Measurements from ENCODE around the gene RPTOR. TPM values are rescaled to one million over a fixed set of nuclear protein-coding genes. Genes with fewer than 3 reads are reported as not detected.

Gene RPTOR
- polyA plus RNA-seq, 1 of the 3 experiments (the other 2 are of a cell fraction) = 14.9 TPM

GRCh38 chr17:80786470-80786869, 241.8 kb downstream of the RPTOR start:
- Histone ChIP-seq H3K27me3 (ENCODE audit: insufficient read depth) (no peaks in the 10 kb centered on the region), H3K9me2 (no peaks in the 10 kb centered on the region), H3K9ac (no peak overlapping the region), H2AFZ (ENCODE audit: low read depth) (no peak overlapping the region), H4K20me1 (ENCODE audit: insufficient read depth) (no peaks in the 10 kb centered on the region), H3K36me3 (replicated peaks in 1 of 2; ENCODE audit: control insufficient read depth in 1 of 2, insufficient read depth in 2 of 2, low read length in 1 of 2) (peaks cover 0 to 3% of the 10 kb centered on the region in 2 experiments), H3K9me3 (0 out of 2 replicates have a peak, but pooled peaks cover 4% of the 10 kb centered on the region), H3K4me2 (no peak overlapping the region), H3K79me2 (ENCODE audit: insufficient read depth) (peaks cover 12% of the 10 kb centered on the region; the same call in 1 of the 2 replicates), H3K4me1 (ENCODE audit: control insufficient read depth in 1 of 2, insufficient read depth in 2 of 2, low read depth in 1 of 2, low read length in 1 of 2) (peaks cover 34 to 43% of the 10 kb centered on the region in 2 experiments), H3K4me3 (ENCODE audit: low read depth in 2 of 2, low read length in 1 of 2) (no peak overlapping the region), H3K27ac (ENCODE audit: low read depth in 2 of 2, low read length in 1 of 2) (no peak overlapping the region), H3F3A (replicated peaks; ENCODE audit: insufficient read depth) (peaks cover 20% of the 10 kb centered on the region)
- ChIA-PET POLR2A (no interaction called here), CTCF (interaction anchor here (1.5 to 1.7 kb wide), 3 partner anchors 8 to 14 kb away, joined by 3 to 5 read pairs (median 3); no protein-coding TSS in a partner anchor)
- WGBS (ENCODE audit: low lambda C conversion rate) = 94% methylated on average over 9 of the region's 9 CpGs
- DNase-seq = no peak
- TF ChIP-seq GATA2 (CRISPR knock-in tag; IDR thresholded peaks at IDR 0.05) = no peak
- TF ChIP-seq SMC3 (IDR thresholded peaks at IDR 0.05; ENCODE audit: low read depth, low read length) = no peak
- no peak for TF ChIP-seq FOXJ3 (CRISPR knock-in tag; IDR thresholded peaks at IDR 0.05)
- TF ChIP-seq USF1 (IDR thresholded peaks at IDR 0.05; ENCODE audit: borderline replicate concordance, low read depth) = no peak
- no peak for TF ChIP-seq RCOR1 (IDR thresholded peaks at IDR 0.05; ENCODE audit: low read length)

- peaks cover 0 to 3% of the 10 kb centered on the region in 2 experiments for H3K36me3 ChIP-seq (replicated peaks in 1 of 2; ENCODE audit: control insufficient read depth in 1 of 2, insufficient read depth in 2 of 2, low read length in 1 of 2)
- TF ChIP-seq RCOR1 (IDR thresholded peaks at IDR 0.05; ENCODE audit: low read length) (no peak), EP300 (IDR thresholded peaks at IDR 0.05; ENCODE audit: borderline replicate concordance in 1 of 2, low read depth in 1 of 2, low read length in 1 of 2) (no peak), NRF1 (IDR thresholded peaks at IDR 0.05; ENCODE audit: low read depth, low read length) (no peak), FOSL2 (IDR thresholded peaks at IDR 0.05; ENCODE audit: borderline replicate concordance, low read depth) (no peak)
- no peak overlapping the region for H3K4me3 ChIP-seq (ENCODE audit: low read depth in 2 of 2, low read length in 1 of 2)
- no peaks in the 10 kb centered on the region for H3K27me3 ChIP-seq (ENCODE audit: insufficient read depth)
- ChIA-PET CTCF (interaction anchor here (1.6 kb wide), 1 partner anchor 9 kb away, joined by 3 read pairs; no protein-coding TSS in a partner anchor), POLR2A (no interaction called here)
- no peak overlapping the region for H3K27ac ChIP-seq (ENCODE audit: low read depth in 2 of 2, low read length in 1 of 2)
- H3F3A ChIP-seq (replicated peaks; ENCODE audit: insufficient read depth) = peaks cover 21% of the 10 kb centered on the region
- H3K4me1 ChIP-seq (ENCODE audit: control insufficient read depth in 1 of 2, insufficient read depth in 2 of 2, low read depth in 1 of 2, low read length in 1 of 2) = peaks cover 39 to 40% of the 10 kb centered on the region in 2 experiments
- peaks cover 12% of the 10 kb centered on the region; the same call in 1 of the 2 replicates for H3K79me2 ChIP-seq (ENCODE audit: insufficient read depth)
- no peaks in the 10 kb centered on the region for H4K20me1 ChIP-seq (ENCODE audit: insufficient read depth)
- H3K9ac ChIP-seq = no peak overlapping the region
- H2AFZ ChIP-seq (ENCODE audit: low read depth) = no peak overlapping the region
- no peak for DNase-seq
- H3K4me2 ChIP-seq = no peak overlapping the region
- whole genome bisulfite sequencing (ENCODE audit: low lambda C conversion rate) = 97% methylated on average over 8 of the region's 8 CpGs
- 0 out of 2 replicates have a peak, but pooled peaks cover 4% of the 10 kb centered on the region for H3K9me3 ChIP-seq
- H3K9me2 ChIP-seq = no peaks in the 10 kb centered on the region
Observed at GRCh38 chr17:80786887-80787286, 242.2 kb downstream of the RPTOR start.

- TF ChIP-seq USF1 (IDR thresholded peaks at IDR 0.05; ENCODE audit: borderline replicate concordance, low read depth) (no peak), USF2 (IDR thresholded peaks at IDR 0.05; ENCODE audit: borderline replicate concordance, low read depth, low read length) (no peak)
- H3K27ac ChIP-seq (ENCODE audit: low read depth in 2 of 2, low read length in 1 of 2) = no peak overlapping the region
Observed at GRCh38 chr17:80787881-80788280, 243.2 kb downstream of the RPTOR start.

More at GRCh38 chr17:80787881-80788280, 243.2 kb downstream of the RPTOR start:
- H3K4me2 ChIP-seq = no peak overlapping the region
- no peak overlapping the region for H2AFZ ChIP-seq (ENCODE audit: low read depth)
- H3K36me3 ChIP-seq (replicated peaks in 1 of 2; ENCODE audit: control insufficient read depth in 1 of 2, insufficient read depth in 2 of 2, low read length in 1 of 2) = peaks cover 0 to 3% of the 10 kb centered on the region in 2 experiments
- peaks cover 27% of the 10 kb centered on the region for H3F3A ChIP-seq (replicated peaks; ENCODE audit: insufficient read depth)
- ChIA-PET CTCF (interaction anchor here (1.2 to 1.6 kb wide), 4 partner anchors 10 to 73 kb away, joined by 3 to 4 read pairs (median 4); no protein-coding TSS in a partner anchor), POLR2A (no interaction called here)
- DNase-seq = no peak
- H3K9me3 ChIP-seq = 0 out of 2 replicates have a peak, but pooled peaks cover 4% of the 10 kb centered on the region
- peaks cover 12% of the 10 kb centered on the region; the same call in 1 of the 2 replicates for H3K79me2 ChIP-seq (ENCODE audit: insufficient read depth)
- no peak overlapping the region for H3K4me3 ChIP-seq (ENCODE audit: low read depth in 2 of 2, low read length in 1 of 2)
- 95% methylated on average over 3 of the region's 3 CpGs for WGBS (ENCODE audit: low lambda C conversion rate)
- H3K27me3 ChIP-seq (ENCODE audit: insufficient read depth) = no peaks in the 10 kb centered on the region
- no peak overlapping the region for H3K9ac ChIP-seq
- no peaks in the 10 kb centered on the region for H3K9me2 ChIP-seq
- no peaks in the 10 kb centered on the region for H4K20me1 ChIP-seq (ENCODE audit: insufficient read depth)
- H3K4me1 ChIP-seq (ENCODE audit: control insufficient read depth in 1 of 2, insufficient read depth in 2 of 2, low read depth in 1 of 2, low read length in 1 of 2) = peaks cover 37 to 46% of the 10 kb centered on the region in 2 experiments
